NCI-H345 (cell line): ENCODE measurements around the gene ARHGEF28.

Source experiments
- DNase-seq: peaks from one replicate; lab custom pipeline; 2025; lab: John Stamatoyannopoulos, UW

ARHGEF28 gene

DNA sequence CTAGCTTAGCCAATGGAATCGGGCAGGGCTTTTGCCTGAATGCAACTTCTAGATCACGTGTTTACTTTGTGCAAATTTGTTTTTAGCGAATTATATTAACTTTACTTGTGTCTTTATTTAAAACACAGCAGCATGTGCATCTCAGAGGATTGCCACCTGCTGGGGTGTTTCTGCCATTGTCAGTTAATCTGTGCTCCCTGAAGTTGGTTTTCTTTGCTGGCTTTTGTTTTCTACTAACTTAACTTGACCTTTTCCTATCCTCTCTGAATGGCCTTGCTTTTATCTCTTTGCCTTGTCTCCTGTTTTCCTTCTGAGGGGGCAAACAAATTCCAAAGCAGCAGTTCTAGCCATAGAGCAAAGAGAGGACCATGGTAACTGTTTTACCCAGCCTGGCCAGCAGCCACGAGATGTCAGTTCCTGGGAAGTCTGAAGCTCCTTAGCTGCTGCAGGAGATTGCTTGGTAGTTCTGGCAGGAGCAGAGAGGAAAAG is 67.6 kb downstream of the ARHGEF28 start:
- no peak for DNase-seq

DNA sequence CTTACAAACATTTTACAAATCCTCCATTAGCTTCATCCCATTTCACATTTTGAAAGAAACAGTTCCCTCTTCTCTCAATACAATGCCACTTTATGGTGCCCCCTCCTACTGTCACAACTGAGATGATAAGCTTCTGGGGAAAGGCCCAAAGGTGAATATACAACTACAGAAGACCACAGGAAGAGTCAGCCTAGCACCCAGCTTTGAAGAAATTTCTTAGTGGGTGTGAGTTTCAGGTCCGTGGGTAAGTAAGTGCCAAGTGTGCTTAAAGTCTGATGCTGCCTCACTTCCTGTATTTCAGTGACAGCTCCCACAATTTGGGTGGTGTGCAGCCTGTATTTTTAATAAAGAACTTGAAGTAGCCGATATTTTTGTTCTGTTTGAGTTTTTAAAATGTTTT is 68.1 kb downstream of the ARHGEF28 start:
- no peak for DNase-seq

DNA sequence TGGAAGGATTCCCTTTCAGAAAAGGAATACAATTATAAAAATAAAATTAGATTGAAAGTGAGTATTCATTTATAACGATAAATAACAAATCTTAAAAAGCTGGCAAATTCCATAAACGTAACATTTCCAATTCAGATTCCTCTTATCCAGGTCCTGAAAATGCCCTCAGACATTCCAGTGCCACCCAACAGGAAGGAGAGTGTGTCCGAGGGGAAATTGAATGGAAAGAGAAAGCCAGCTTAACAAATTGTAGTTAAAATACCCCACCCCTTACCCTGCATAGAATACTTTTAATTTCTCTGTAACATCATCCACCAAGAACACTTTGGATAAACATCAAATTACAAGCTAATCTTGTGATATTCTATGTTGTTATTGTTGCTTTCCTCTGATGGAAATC is 72.0 kb downstream of the ARHGEF28 start:
- no peak for DNase-seq

DNA sequence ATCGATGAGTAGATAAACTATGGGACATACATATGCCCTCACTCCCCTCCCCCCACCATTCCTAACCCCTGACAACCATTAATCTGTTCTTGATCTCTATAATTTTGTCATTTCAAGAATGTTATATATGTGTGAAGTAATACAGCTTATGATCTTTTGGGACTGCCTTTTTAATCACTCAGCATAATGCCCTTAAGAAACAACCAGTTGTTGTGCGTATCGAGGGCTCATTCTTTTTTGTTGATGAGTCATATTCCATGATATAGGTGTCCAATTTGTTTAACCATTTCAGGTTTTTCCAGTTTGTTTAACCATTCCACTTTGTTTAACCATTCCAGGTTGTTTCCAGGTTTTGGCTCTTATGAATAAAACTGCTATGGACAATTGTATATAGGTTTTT is 75.6 kb downstream of the ARHGEF28 start:
- DNase-seq, result no peak

DNA sequence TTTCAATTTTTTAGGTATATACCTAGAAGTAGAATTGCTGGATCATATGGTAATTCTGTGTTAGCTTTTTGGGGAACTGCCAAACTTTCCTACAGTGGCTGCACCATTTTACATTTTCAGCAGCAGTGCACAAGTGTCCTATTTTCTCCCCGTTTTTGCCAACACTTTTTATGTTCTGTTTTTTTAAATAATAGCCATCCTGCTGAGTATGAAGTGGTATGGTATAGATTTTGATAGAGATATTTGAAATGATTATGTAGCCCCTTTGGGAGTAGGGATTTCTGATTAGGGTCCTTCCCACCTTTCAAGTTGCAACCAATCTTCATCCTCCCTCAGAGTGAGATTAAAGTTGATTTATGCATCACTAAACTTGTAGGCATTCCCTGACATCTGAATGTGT is 76.5 kb downstream of the ARHGEF28 start:
- DNase-seq, result no peak

DNA sequence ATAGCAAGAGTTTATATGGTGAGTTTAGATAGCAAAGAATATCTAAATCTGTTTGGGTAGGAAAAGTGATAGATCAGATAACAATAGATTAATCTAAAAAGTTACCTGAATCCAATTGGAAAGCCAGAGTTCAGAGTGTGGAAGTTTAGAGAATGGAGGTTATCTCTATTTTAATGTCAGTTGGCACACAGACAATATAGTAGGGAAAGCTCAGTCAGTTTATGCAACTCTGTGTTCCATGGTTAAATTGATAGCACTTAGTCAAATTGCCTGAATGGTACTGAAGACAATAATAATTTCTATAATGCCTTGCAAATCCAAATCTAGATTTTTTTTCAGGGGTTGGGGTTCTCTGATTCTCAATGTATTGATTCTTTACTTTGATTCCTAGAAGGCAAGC is 77.0 kb downstream of the ARHGEF28 start:
- DNase-seq, result no peak

DNA sequence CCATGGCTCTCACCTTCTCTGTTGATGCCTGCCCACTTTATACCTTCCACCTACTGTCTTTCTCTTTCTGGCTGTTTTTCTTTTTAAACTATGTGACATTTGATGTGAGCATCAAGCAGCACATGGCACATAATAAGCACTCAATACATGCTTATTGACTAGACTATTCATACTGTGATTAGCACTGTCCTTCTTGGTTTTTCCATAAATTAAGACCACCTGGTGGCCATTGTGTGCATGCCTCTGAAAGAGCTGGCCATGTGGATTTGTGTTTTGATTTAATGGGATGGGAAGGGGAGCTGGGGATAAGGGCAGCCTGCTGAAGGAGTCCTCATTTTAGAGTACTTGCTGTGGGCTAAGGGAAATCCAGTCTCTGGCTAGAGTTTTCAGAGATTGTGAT is 79.4 kb downstream of the ARHGEF28 start:
- no peak for DNase-seq

DNA sequence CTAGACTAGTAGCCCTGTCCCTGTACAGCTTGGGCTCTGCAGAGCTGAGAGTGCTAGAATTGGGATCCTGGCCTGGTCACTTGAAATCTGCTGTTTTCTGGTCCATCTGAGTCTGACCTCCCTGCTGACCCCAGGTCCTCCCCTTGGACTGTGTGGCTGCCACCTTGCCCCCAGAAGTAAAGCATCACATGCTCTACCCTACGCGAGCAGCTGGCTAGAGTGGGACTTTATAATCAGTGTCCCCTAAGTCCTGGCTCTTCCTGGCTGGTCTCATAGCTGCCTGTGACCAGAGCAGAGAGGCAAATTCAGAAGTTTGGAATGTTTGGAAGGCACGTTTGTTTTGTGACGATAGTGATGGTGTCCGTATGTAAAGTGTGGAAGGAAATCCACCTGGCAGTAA is 81.0 kb downstream of the ARHGEF28 start:
- no peak for DNase-seq

DNA sequence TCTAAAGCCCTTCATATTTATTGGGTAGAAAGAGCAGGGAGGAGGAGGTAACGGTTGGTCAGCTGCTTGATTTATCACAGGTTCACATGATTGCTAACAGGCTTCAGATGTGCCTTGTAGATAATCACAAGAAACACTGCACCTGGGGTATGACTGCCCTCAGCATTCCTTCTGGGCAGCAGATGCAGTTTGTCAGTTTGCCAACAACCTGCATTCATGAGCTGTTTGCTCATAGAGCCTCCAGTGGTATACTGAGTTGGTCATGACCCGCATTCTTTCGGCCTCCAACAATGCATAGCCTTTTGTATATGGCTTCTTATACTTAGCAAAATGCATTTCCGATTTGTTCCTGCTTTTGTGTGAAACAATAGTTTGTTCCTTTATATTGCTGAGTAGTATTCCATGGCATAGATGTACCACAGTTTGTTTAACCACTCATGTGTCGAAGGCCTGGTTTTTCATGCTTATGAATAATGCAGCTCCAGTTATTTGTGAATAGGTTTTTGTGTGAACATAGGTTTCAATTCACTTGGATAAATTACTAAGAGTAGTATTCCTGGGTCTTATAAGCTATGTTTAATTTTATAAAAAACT is 83.6 kb downstream of the ARHGEF28 start:
- DNase-seq, result no peak

DNA sequence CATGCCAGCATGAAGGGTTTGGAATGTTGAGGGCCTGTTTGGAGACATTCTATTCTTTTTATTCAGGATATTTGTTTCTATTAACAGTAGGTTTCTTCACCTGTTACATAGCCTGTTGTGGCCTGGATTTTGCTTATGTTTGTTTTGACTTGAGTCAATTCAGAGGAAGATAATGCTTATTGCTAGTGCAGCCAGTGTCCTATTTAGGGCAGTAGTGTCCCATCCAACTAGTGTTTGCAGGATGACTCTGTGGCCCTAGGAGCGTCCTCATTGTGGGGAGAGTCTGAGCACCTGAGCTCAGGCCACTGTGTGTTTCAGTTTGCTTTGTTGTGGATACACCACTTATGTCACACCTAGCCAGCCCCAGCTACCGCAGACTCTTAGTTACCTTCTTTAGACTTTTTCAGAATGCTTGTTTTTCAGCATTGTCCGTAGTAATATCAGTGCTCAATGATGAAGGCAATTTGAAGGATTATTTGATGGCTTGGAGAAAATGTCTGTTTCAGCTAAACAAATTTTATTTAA is 90.3 kb downstream of the ARHGEF28 start:
- DNase-seq, result no peak

DNA sequence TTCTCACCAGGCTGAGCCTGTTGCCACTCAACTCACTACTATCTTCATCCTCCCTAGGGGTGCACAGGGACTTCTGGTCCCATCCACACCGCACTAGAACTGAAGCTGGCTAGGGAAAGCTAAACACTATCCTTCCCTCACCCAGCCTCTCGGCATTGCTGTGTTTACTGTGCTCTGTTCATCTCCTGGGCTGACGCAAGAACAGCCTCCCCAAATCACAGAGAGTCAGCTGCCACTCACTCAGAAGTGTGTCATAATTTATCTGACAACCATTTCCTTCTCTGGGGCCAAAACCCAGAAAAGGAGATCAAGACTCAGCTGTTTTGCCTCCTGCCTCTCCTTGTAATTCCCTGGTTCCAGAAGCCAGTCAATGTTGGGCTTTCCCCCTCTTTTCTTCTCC is 92.8 kb downstream of the ARHGEF28 start:
- DNase-seq, result no peak

DNA sequence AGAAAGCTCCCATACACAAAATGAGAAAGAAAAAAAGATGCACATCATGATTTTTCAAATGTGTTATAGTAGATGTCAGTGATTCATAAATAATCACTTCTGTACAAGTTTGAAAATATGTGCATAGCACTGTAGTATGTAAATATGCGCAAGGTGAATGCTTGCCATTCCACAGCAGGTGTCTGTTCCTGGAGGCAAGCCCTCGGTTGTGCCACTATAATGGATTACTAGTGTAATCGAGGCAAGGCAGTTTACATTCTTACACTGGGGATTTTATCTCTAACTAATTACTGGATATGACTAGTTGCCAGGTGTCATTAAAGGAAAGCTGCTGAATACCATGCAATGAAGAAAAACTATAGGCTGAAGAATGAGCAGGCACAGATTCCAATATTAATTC is 93.6 kb downstream of the ARHGEF28 start:
- no peak for DNase-seq

DNA sequence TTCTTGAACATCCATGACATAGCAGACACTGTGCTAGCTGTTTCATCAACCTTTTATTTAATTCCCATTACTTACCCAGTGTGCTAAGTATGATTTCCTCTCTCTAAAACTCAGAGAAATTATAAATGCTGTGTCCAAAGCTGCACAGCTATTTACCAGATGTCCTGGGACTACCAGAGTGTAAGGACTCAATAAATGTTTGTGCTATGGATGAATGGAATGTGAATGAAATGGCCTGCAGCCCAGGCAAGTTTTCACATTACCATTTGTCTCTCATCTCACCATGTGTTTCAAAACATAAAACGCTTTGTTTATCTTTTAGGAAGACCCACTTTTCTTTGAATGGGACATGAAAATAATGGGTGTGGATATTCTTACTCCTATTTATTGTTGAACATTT is 96.2 kb downstream of the ARHGEF28 start:
- no peak for DNase-seq

DNA sequence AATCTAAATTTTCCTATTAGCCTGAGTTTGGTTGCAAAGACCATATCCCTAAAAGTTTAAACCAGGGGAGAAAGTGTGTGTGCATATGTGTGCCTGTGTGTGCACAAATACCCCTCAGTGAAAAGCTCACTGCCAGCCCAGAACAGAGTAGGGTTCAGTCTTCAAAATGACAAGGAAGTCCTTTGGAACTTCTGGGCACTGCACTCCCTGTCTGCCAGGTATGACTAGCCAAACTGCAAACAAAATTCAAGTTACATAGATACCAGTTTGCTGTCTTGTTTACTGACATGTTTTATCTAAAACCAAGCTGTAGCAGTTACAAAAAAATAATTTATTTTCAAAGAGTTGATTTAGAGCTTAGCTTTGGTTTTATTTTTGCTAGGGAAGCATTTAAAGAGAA is 100.1 kb downstream of the ARHGEF28 start:
- no peak for DNase-seq

DNA sequence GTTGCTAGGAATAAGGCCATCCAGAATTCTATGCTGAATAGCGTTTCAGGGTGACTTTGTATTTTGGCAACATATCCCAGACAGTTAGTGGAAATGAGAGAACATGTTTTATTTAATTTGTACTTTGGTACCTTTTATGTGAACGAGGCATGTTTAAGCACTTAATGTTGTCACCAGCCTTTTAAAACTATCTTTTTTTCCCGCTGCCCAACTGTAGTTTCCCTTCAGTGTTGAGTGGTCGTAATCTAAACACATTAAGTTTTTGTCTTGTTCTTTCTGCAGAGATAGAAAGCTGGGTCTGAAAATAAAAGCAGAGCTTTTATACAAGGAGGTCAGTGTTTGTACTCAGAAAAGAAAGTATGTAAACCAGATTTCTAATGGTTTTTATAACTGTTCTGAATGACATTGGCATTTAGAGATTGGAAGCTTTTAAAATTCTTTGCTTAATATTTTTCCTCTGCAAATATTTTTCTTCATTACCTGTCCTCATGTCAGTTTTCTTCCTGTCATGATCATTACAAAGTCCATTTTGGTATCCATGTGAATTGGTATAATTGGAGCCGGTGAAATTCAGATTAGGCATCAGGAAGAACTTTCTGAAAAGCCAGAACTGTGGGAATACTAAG is 100.7 kb downstream of the ARHGEF28 start:
- DNase-seq, result no peak

DNA sequence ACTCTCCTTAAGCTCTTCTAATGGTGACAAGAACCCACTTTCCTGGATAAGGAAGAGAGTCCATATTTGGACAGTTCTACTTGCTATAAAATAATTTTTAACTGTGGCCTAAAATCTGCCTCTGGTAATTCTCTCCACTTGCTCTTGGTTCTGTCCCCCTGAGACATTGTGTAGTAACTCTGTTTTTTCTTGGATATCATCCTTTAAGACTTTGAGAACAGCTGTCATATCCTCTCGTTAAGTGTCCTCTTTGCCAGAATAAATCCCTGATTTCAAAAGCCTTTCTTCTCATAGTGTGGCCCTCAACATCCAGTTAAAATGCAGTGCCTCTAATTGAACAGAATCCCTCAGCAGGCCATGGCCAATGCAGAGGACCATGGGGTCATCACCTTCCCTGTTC is 101.5 kb downstream of the ARHGEF28 start:
- DNase-seq, result no peak

DNA sequence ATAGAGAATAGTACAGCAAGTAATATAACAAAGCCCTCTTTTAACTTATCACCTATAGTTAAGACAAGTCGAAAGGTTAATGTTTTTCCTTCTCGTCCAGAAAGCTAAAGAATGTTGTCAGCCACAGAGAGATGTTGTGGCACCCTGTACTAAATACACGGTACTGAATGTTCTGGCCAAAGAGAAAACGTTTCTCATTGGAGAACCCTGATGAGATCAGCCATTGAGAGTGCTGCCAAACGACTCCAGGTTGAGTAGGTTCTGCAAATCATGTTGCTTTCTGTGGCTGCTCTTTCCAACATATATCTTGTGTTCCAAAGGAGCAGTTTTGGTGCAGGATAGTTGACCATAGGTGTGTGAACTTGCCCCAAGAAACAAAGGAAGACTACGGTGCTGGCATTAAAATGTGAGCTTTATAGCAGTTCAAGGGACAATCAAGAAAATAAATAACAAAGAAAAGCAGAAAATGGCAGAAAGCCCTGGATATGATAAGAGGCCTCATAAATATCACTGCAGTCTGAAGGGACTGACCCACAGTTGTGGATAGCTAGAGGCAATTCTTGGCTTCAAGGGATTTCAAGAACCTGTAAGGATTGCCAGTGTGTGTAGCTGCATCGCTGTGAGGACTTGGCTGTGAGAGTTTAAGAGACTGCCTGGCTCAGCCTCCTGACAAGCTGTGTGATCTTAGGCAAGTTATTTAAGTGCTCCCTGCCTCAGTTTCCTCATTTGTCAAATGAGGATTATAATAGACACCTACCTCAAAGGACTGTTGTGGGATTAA is 102.7 kb downstream of the ARHGEF28 start:
- no peak for DNase-seq

DNA sequence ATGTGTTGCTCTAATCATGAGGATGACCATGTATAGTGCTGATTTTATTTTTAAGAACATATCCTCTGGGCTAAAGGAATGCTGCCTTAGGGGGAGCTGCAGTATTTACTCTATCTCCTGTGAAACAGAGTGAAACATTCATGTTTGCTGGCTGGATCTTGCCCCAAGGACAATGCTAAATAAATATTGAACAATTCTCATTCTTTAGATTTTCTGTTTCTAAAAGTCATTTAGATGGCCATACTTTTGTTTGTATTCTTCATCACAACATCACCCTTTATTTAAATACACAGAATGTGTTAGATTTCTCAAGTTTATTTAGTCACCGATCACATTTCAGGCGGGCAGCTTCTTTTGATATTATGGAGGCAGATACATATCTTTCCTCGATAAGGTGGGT is 103.3 kb downstream of the ARHGEF28 start:
- no peak for DNase-seq

DNA sequence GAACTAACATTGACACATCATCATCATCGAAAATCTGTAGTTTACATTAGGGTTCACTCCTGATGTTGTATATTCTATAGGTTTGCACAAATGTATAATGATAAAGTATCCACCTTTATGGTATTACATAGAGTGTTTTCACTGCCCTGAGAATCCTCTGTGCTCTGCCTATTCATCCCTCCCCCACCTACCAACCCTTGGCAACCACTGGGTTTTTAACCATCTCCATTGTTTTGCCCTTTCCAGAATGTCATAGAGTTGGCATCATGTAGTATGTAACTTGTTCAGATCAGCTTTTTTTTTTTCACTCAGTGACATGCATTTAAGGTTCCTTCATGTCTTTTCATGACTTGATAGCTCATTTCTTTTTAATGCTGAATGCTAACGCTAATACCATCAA is 106.0 kb downstream of the ARHGEF28 start:
- no peak for DNase-seq

DNA sequence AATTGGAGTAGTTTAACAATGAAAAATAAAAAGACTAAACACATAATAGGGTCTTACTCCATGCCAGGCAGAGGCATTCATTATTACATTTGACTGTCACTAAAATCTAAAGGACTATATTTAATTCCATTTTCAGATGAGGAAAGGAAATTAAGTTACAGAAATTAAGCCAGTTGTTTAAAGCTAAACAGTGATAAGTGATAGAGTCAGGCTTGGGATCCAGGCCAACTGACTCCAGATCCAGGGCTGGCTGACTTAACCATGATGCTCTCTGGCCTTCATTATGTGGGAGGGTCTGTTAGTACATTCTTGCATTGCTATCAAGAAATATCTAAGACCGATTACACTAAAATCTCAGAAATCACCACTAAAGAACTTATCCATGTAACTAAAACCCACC is 107.2 kb downstream of the ARHGEF28 start:
- no peak for DNase-seq

DNA sequence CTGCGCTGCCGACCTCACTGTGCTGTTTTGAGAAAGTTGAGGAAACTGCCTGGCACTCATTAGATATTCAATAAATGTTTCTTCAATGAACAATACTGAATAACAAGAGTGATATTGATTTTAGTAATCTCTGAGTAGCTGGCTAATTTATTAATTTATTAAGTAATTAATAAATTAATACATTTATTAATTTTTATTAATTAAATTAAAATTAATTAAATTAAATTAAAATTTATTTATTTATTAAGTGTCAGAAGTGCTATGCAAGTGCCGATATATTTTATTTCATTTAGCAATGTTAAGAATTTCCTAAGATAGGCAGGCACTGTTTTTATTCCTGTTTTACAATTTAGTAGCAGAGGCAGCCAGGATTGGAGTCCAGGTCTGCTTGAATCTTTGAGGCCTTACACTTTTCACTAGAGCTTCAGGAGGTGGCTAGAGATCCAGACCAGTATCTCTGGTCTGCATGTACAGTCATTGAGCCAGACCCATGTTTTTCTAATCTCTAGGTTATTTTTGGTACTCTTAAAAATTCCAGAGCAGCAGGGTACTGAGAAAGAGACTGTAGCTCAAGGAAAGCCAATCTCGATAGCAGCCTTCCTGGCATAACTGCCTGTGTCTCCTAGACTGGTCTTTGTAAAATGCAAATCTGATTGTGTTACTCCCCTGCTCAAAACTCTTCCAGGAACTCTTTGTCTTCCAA is 109.2 kb downstream of the ARHGEF28 start:
- no peak for DNase-seq

DNA sequence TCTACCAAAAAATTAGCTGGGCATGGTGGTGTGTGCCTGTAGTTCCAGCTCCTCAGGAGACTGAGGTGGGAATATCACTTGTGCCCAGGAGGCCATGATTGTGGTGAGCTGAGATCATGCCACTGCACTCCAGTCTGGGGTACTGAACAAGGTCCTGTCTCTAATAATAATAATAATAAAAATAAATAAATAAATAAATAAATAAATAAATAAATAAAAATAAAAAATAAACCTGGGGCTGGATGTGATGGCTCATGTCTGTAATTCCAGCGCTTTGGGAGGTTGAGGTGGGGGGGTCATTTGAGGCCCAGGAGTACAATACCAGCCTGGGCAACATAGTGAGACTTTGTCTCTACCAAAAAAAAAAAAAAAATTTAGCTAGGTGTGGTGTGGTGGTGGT is 113.7 kb downstream of the ARHGEF28 start:
- no peak for DNase-seq
